Activated naive CD4-positive, alpha-beta T cell treated with anti-CD3 and anti-CD28 coated beads, Interleukin-2, amount 50 U/mL, for 72 hours (primary cell): ENCODE measurements around the gene CDK19. TPM values are rescaled to one million over a fixed set of nuclear protein-coding genes. Genes with fewer than 3 reads are reported as not detected.

Experiments
- ATAC-seq, 2 donors: fragments of 150-1000 bp; cut with Tn5 transposase; 2 replicates each; pipeline ENCODE4 v1.10.0; 2021; ENCODE audit warnings: mild to moderate bottlenecking in 2 of 2, moderate library complexity in 2 of 2
- DNase-seq, 2 donors: peaks; one replicate each; pipeline ENCODE4 v3.0.0; 2021 to 2022; ENCODE audit warnings: low spot score in 2 of 2
- H3K27ac Mint-ChIP-seq, 2 donors: one replicate each; pipeline ENCODE4 v1.8.0; 2022; ENCODE audit warnings: mild to moderate bottlenecking in 2 of 2, mixed read lengths in 2 of 2
- H3K36me3 Mint-ChIP-seq, 2 donors: one replicate each; pipeline ENCODE4 v1.8.0; 2022; ENCODE audit warnings: mixed read lengths in 2 of 2
- H3K9me3 Mint-ChIP-seq, 2 donors: one replicate each; pipeline ENCODE4 v1.8.0; 2022; ENCODE audit warnings: mixed read lengths in 2 of 2
- total RNA-seq, 2 donors: library from RNA; stranded (reverse); gene quantifications; one replicate each; pipeline ENCODE4 v1.2.3, GENCODE V29; 2022

CDK19 gene
- total RNA-seq, 2 donors from 2014 or later, result 14.3 to 17.9 TPM

GRCh38 chr6:110636781-110637180 is 178.5 kb downstream of the CDK19 start:
- Mint-ChIP-seq H3K36me3 (peaks cover 0 to 4% of the 10 kb centered on the region in 2 donors), H3K27ac (no peak overlapping the region), H3K9me3 (no peaks in the 10 kb centered on the region)
- ATAC-seq (no peak), DNase-seq (no peak)

- no peak for DNase-seq
- no peak for ATAC-seq
- H3K36me3 Mint-ChIP-seq, result peaks cover 0 to under 1% of the 10 kb centered on the region in 2 donors
- no peaks in the 10 kb centered on the region for H3K9me3 Mint-ChIP-seq
- no peak overlapping the region for H3K27ac Mint-ChIP-seq
These were observed 180.2 kb downstream of the CDK19 start for GRCh38 chr6:110635096-110635495.

- Mint-ChIP-seq H3K36me3 (no peaks in the 10 kb centered on the region), H3K9me3 (no peaks in the 10 kb centered on the region), H3K27ac (no peak overlapping the region)
- ATAC-seq, result no peak
- no peak for DNase-seq
These were observed 181.5 kb downstream of the CDK19 start for GRCh38 chr6:110633731-110634213.

GRCh38 chr6:110629153-110629552 is 186.1 kb downstream of the CDK19 start:
- ATAC-seq, result no peak
- H3K9me3 Mint-ChIP-seq, result no peaks in the 10 kb centered on the region
- DNase-seq, result no peak

GRCh38 chr6:110628330-110628729 is 186.9 kb downstream of the CDK19 start:
- no peaks in the 10 kb centered on the region for H3K36me3 Mint-ChIP-seq
- DNase-seq, result no peak
- peak in 1 of 2 donors; percentile 31 for ATAC-seq
- H3K27ac Mint-ChIP-seq, result no peak overlapping the region
- no peaks in the 10 kb centered on the region for H3K9me3 Mint-ChIP-seq

More at GRCh38 chr6:110629153-110629552, 186.1 kb downstream of the CDK19 start:
- Mint-ChIP-seq H3K36me3 (no peaks in the 10 kb centered on the region), H3K27ac (peak overlapping the region in 1 of 2 donors; percentile 88)

GRCh38 chr6:110626442-110626841 is 188.8 kb downstream of the CDK19 start:
- Mint-ChIP-seq H3K36me3 (no peaks in the 10 kb centered on the region), H3K27ac (no peak overlapping the region), H3K9me3 (no peaks in the 10 kb centered on the region)
- ATAC-seq (no peak), DNase-seq (no peak)

GRCh38 chr6:110625883-110626282 is 189.4 kb downstream of the CDK19 start:
- no peak overlapping the region for H3K27ac Mint-ChIP-seq
- DNase-seq, result no peak
- H3K36me3 Mint-ChIP-seq, result no peaks in the 10 kb centered on the region
- no peak for ATAC-seq
- H3K9me3 Mint-ChIP-seq, result no peaks in the 10 kb centered on the region

GRCh38 chr6:110622912-110623578 is 192.2 kb downstream of the CDK19 start:
- H3K36me3 Mint-ChIP-seq, result no peaks in the 10 kb centered on the region
- no peak overlapping the region for H3K27ac Mint-ChIP-seq
- H3K9me3 Mint-ChIP-seq, result no peaks in the 10 kb centered on the region
- DNase-seq (no peak), ATAC-seq (no peak)

GRCh38 chr6:110621061-110621460 is 194.2 kb downstream of the CDK19 start:
- DNase-seq (no peak), ATAC-seq (no peak)
- no peak overlapping the region for H3K27ac Mint-ChIP-seq
- H3K36me3 Mint-ChIP-seq, result no peaks in the 10 kb centered on the region
- H3K9me3 Mint-ChIP-seq, result no peaks in the 10 kb centered on the region

- no peaks in the 10 kb centered on the region for H3K9me3 Mint-ChIP-seq
- DNase-seq (no peak), ATAC-seq (no peak)
- H3K27ac Mint-ChIP-seq, result no peak overlapping the region
- no peaks in the 10 kb centered on the region for H3K36me3 Mint-ChIP-seq
These were observed 195.2 kb downstream of the CDK19 start for GRCh38 chr6:110620065-110620464.

GRCh38 chr6:110619275-110619908 is 195.9 kb downstream of the CDK19 start:
- no peak for ATAC-seq
- peak overlapping the region in 1 of 2 donors; percentile 16 for H3K27ac Mint-ChIP-seq

GRCh38 chr6:110618591-110619267 is 196.5 kb downstream of the CDK19 start:
- ATAC-seq, result no peak
- no peak for DNase-seq
- Mint-ChIP-seq H3K27ac (peak overlapping the region in 1 of 2 donors; percentile 16), H3K36me3 (no peaks in the 10 kb centered on the region), H3K9me3 (no peaks in the 10 kb centered on the region)

More at GRCh38 chr6:110619275-110619908, 195.9 kb downstream of the CDK19 start:
- H3K9me3 Mint-ChIP-seq, result no peaks in the 10 kb centered on the region
- no peaks in the 10 kb centered on the region for H3K36me3 Mint-ChIP-seq
- no peak for DNase-seq

- Mint-ChIP-seq H3K9me3 (no peaks in the 10 kb centered on the region), H3K27ac (no peak overlapping the region), H3K36me3 (no peaks in the 10 kb centered on the region)
- ATAC-seq, result no peak
- no peak for DNase-seq
These were observed 198.2 kb downstream of the CDK19 start for GRCh38 chr6:110617057-110617456.

- H3K36me3 Mint-ChIP-seq, result no peaks in the 10 kb centered on the region
- DNase-seq (no peak), ATAC-seq (no peak)
- no peak overlapping the region for H3K27ac Mint-ChIP-seq
- no peaks in the 10 kb centered on the region for H3K9me3 Mint-ChIP-seq
These were observed 199.5 kb downstream of the CDK19 start for GRCh38 chr6:110615722-110616121.

- ATAC-seq (no peak), DNase-seq (no peak)
- Mint-ChIP-seq H3K36me3 (no peaks in the 10 kb centered on the region), H3K9me3 (no peaks in the 10 kb centered on the region), H3K27ac (no peak overlapping the region)
These were observed 200.7 kb downstream of the CDK19 start for GRCh38 chr6:110614586-110614985.

GRCh38 chr6:110614106-110614505 is 201.2 kb downstream of the CDK19 start:
- Mint-ChIP-seq H3K27ac (no peak overlapping the region), H3K9me3 (no peaks in the 10 kb centered on the region), H3K36me3 (no peaks in the 10 kb centered on the region)
- DNase-seq (no peak), ATAC-seq (no peak)

GRCh38 chr6:110613356-110613755 is 201.9 kb downstream of the CDK19 start:
- no peaks in the 10 kb centered on the region for H3K36me3 Mint-ChIP-seq
- ATAC-seq (no peak), DNase-seq (no peak)
- H3K27ac Mint-ChIP-seq, result no peak overlapping the region
- H3K9me3 Mint-ChIP-seq, result no peaks in the 10 kb centered on the region
